Measurements from ENCODE around the gene PPP6R3.
"Not testable (repeated sequence)": the region's sequence is repeated elsewhere in the genome, so short reads cannot be mapped to it uniquely, and the experiment has no call there.

PPP6R3 gene

DNA sequence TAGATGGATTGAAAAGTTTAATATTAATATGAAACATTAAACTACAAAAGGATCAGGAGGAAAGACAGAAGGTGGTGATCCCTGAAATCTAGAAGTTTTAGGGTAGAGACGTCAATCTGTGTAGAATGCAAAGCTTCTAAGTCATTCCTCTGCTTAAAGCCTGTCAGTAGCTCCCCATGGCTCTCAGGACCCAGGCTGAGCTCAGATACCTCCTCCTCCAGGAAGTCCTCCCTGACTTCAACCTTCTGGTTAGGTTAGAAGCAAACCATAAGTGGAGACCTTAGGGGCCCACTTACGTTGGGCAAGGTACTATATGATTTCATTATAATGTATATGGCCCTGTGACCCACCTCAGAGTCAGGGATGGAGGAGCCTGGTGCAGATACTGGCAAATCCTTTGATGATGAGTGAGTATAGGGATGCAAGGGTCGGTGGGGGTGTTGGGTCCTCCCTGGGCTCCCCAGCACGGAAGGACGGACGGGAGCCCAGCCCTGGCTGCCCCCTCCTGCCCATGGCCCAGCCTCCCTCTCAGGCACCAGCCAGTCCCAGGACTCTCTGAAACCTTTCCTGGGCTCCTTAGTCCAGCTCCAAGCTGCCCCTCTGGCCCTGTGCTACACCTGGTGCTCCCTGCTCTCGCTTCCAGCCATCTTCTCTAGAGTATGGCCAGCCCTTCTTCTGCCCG lies 3.2 kb upstream of the PPP6R3 start:
- DNase-seq (ENCODE audit: low read depth in 2 of 2) = no peak

DNA sequence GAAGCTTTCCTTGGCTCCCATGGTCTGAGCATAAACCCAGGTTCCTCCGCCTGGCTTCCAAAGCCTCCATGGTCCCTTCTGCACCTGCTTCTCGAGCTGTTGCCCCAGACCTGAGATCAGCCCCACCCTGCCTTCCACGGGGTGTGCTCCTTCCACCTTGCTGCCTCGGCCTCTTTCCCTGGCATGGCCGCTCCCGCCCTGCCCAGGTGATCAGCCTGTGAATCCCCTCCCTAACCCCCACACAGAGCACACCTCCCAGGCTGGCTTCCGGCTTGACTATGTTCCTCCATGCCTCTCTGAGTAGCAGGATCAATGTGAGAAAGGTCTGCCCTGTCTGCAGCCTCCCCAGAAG lies 2.7 kb upstream of the PPP6R3 start:
- no peak for DNase-seq (ENCODE audit: low read depth in 2 of 2)

DNA sequence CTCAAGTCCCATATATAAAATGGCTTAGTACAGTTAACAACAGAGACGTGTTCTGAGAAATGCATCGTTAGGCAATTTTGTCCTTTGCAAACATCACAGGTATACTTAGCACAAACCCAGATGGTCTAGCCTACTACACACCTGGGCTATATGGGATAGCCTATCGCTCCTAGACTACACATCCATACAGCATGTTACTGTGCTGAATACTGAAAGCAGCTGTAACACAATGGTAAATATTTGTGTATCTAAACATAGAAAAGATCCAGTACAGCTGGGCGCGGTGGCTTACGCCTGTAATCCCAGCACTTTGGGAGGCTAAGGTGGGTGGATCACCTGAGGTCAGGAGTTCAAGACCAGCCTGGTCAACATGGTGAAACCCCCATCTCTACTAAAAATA lies 2.2 kb upstream of the PPP6R3 start:
- DNase-seq (ENCODE audit: low read depth in 2 of 2) = not testable (repeated sequence)

DNA sequence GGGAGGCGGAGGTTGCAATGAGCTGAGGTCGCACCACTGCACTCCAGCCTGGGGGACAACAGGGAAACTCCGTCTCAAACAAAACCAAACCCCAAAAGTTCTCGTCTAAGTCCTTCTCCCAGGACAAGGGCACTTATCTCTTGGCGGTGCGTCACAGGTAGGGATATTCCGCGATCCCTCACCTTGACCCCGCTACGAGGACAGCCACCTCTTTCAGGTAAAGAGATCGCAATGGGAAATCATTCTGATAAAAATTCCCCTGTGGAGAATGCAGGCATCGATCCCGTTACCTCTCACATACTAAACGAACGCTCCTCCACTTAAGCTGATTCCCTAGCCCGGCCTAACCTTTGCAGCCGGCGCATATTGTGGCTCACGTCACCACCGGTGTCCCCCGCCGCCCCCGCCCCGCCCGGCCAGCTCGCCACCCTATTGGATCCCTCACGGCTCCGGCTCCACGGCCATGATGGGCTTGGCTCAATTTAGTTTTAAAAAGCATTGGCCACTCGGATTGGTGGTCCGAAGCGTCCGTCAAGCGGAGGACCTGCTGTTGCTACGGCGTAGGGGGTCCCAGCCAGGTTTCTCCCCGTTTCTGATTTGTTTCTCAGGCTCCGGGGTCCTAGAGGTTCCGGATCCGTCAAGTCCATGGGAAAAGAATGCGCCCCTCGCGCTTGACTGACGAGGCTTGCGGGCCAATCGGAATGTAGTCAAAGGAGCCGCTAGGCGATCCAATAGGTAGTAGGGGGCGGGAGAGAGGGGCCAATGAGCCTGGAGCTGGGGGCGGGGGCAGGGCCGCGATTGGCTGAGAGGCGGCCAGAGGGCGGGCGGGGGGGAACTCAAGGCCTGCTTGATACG lies 439 bp upstream of the PPP6R3 start:
- peak; percentile 90 to 93 for DNase-seq (ENCODE audit: low read depth in 2 of 2)

DNA sequence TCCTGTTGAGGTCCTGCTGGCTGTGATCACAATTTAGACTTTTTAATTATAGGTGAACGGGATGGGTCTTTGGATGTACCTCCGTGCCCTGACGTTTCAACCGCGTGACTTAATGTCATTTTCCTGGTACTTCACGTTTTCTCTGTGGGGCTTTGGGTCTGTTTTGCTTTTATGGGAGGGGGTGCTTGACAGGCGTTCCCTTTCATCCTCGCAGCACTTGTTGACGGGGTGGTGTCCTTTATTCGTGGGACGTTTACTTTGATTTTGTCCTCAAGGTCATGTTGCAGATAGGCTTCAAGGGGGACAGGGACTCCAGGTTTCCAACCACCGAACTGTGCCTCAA lies 994 bp downstream of the PPP6R3 start:
- no peak for DNase-seq (ENCODE audit: low read depth in 2 of 2)

DNA sequence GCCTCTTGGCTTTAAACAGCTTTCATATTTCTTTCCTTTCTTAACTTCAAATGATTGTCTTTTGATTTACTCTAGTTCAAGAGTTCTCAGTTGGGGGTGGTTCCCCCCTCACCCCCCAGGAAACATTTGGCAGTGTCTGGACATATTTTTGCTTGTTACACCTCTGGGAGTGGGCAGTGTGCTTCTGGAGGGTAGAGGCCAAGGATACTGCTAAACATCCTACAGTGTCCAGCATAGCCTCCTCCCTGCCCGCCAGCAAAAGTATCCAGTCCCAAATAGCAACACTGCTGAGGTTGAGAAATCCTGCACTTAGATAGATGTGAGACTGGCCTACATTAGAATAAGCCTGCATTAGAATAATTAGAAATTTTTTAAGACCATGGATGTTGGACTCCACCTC lies 3.2 kb downstream of the PPP6R3 start:
- no peak for DNase-seq (ENCODE audit: low read depth in 2 of 2)

DNA sequence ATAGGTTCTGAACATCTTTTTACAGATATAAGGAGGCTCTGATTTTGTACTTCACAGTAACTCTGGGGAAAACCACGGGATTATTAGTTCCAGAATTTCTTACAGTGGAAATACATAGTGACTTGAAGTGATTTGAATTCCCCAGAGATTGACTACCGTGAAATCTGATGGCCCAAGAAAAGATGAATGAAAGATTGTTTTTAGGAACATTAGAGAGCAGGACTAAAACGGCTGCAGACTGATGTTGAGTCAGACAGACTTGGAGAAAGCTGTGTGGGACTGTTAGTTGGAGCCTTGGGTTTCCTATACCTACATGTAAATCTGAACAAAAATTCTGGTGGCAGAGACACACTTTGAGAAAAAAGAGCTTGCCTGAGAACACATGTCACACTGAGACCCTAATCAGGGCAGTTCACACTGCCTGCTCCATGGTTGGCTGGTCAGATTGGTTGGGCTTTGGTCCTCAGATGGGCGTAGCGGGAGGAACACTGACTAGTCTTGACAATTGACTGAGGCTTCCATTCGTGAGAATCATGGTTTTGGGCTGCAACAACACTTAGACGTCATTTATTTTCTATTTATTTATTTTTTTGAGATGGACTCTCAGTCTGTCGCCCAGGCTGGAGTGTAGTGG lies 6.8 kb downstream of the PPP6R3 start:
- DNase-seq (ENCODE audit: low read depth in 2 of 2) = no peak

DNA sequence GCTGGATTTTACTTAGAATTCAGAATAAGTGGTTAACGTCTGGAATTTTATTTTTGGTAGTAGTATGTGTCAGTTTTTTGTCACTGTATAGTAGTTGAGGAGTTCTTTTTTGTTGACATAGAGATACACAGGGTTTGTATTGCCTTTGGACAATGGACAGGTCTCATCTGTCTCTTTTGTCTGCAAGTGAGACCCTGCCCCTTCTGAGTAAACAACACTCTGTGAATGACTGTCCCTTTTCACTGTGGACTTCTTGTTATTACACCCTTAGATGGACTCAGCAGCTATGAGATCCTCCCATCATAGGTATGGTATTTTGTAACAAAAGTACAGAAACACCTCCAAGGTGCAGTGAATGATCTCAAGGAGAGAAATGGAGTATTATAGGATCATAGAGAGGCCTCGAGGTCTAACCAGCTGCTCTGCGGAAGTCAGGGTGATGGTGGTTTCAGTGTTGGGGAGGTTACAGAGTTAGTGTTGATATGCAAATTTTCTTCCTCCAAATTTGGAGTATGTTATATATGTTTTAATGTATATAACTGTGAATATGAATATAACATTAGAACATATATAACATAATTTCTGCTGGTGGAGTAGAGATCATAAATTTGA lies 7.8 kb downstream of the PPP6R3 start:
- no peak for DNase-seq (ENCODE audit: low read depth in 2 of 2)

DNA sequence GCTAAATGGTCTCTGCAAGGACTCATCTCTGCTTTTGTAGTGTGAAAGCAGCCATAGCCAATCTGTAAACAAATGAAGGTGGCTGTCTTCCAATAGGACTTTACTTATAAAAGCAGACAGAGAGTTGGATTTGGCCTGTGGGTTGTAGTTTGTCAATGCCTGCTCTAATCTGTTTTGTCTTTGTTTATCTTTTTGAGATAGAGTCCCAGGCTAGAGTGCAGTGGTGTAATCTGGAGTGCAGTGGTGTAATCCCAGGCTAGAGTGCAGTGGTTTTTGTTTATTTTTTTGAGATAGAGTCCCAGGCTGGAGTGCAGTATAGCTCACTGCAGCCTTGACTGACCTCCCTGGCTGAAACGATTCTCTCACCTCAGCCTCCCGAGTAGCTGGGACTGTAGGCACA lies 8.6 kb downstream of the PPP6R3 start:
- DNase-seq (ENCODE audit: low read depth in 2 of 2) = no peak

DNA sequence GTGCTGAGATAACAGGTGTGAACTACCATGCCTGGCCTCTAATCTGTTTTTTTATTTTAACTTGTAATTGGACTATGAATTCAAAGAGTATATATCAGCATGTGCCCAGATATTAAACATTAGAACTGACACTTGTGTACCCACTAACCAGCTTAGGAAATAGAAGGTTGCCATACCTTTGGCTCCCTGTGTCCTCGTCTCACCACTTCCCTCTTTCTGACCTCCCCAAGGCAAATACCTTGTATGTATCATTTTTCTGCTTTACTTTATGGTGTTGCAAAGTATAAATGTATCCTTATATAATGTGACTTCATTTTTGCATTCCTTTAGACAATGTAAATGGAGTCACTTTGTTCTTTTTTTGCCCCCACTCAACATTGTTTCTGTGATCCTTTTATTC lies 9.1 kb downstream of the PPP6R3 start:
- no peak for DNase-seq (ENCODE audit: low read depth in 2 of 2)

DNA sequence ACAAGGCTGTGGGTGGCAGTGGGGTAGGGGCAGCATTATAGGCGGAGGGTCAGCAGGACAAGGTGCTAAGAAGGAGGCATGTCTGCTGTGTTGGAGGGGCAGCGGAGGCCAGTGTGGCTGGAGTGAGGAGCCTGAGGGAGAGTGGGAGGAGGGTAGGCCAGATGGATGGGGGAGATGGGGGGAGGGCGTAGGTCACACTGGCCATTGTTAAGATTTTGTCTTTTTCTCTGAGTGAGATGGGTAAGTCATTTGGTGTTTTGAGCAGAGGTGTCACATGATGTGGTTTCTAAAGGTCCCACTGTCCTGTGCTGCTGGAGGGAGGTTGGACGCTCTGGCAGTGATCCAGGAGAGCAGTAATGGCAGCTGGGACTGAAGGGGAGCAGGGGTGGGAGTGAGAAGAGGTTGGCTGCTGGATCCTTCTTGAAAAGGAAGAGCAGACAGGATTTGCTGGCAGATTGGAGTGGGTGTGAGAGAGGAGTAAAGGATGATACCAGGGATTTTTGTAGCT lies 9.8 kb downstream of the PPP6R3 start:
- no peak for DNase-seq (ENCODE audit: low read depth in 2 of 2)

DNA sequence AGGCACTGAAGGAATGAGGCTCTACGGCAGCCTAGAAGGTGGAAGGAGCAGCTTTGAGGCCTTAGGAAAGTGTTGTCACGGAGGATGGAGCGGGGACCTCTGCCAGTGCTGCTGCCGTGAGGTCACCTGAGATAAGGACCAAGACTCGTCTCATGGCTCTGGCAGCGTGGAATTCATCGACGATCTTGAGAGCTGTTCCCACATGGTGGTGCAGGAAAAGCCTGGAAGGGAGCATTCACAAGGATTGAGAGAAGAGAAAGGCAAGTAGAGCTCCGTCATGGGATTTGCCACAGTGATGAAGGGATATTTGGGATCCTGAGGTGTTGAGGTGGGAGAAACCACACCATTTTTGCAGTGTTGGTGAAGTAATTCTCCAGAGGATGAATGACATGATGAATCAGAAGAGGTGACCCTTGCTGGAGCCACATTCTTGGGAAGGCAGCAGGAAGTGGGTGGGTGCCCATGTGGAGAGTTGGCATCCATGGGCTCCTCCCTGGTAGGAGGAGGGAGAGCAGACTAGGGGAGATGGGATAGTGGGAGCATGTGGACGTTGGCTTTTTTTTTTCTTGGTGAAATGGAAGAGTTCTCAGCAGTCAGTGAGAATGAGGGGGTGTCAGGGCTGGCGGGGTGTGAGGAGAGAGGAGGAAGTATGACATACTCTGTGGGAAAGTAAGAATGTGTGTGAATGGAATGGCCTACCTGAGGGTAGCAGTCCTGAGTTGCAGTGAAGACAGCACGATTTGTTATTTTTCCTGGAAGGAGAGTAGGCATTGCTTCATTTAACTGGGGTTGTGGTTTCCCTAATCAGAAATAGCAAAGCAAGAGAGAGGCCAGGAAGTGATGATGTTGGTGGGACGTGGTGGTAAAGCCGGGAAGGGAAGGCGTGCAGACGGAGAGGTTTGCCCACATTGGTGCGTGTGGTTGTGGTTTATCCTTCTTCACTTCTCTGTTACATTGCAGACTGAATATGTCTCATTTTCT lies 11.1 kb downstream of the PPP6R3 start:
- peak in 1 of 2 donors; percentile 27 for DNase-seq (ENCODE audit: low read depth in 2 of 2)

DNA sequence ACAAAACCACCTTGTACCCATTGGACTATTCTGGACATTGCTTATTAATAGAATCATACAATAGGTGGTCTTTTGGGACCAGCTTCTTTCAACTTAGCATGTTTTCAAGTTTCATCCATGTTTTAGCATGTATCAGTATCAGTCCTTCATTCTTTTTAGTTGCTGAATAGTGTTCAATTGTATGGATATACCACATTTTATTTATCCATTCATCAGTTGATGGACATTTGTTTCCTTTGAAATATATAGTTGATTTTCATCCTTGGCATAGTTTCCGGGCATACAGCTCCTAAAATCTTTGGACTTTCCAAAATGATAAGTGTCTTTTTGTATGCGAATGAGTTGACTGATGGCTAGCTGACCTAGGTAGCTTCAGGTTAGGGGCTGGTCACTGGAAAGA lies 12.2 kb downstream of the PPP6R3 start:
- no peak for DNase-seq (ENCODE audit: low read depth in 2 of 2)

DNA sequence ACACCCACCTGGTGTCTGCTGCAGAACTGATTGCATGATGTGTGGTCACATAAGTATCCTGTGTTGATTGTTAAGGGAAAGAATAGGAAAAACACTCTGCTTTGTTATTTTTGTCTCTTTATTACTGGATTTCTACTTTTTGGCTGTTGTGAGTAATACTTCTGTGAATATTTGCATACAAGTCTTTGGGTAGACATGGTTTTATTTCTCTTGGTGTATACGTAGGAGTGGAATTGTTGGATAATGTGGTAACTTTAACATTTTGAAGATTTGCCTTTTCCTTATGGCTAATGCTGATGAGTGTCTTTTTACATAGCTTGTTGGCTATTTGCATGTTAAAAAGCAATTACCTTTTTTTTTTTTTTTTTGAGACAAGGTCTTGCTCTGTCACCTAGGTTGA lies 13.1 kb downstream of the PPP6R3 start:
- DNase-seq (ENCODE audit: low read depth in 2 of 2) = no peak

DNA sequence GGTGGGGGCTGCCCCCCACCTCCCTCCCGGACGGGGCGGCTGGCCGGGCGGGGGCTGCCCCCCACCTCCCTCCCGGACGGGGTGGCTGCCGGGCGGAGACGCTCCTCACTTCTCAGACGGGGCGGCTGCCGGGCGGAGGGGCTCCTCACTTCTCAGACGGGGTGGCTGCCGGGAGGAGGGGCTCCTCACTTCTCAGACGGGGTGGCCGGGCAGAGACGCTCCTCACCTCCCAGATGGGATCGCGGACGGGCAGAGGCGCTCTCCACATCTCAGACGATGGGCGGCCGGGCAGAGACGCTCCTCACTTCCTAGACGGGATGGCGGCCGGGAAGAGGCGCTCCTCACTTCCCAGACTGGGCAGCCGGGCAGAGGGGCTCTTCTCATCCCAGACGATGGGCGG lies 15.1 kb downstream of the PPP6R3 start:
- not testable (repeated sequence) for DNase-seq (ENCODE audit: low read depth in 2 of 2)

DNA sequence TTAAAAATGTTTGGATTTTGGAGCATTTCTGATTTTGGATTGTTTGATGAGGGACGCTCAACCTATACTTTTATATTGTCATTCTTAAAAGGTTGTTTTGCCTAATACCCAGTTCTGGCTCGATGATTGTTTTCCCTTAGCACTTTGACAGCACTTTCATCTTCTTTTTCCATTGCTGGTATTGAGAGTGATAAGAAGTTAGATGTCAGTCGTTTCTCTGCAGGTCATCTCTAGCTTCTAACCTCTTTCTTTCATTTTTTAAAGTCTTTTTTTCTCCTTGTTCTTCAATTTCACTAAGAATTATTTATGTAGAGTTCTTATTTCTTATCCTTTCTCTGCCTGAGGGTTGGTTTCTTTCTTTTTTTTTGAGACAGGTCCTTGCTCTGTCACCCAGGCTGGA lies 18.8 kb downstream of the PPP6R3 start:
- DNase-seq (ENCODE audit: low read depth in 2 of 2) = no peak

DNA sequence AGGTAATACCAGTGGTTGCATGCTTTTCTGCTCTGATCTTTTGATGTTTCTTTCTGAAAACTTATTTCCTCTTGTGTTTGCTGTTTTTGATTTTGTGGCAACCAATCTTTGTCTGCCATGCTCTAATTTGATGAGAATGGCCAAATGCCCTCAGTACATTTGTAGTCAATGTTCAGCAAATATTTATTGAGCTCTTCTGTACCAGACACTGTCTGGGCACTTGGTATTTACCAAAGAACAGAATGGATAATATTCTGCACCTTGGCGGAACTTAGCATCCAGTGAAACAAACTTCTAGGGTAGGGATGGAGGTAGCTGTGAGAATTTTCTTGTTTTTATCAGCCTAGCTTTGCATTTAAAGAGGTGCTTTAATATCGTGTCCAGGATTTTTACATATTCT lies 19.6 kb downstream of the PPP6R3 start:
- DNase-seq (ENCODE audit: low read depth in 2 of 2) = no peak

DNA sequence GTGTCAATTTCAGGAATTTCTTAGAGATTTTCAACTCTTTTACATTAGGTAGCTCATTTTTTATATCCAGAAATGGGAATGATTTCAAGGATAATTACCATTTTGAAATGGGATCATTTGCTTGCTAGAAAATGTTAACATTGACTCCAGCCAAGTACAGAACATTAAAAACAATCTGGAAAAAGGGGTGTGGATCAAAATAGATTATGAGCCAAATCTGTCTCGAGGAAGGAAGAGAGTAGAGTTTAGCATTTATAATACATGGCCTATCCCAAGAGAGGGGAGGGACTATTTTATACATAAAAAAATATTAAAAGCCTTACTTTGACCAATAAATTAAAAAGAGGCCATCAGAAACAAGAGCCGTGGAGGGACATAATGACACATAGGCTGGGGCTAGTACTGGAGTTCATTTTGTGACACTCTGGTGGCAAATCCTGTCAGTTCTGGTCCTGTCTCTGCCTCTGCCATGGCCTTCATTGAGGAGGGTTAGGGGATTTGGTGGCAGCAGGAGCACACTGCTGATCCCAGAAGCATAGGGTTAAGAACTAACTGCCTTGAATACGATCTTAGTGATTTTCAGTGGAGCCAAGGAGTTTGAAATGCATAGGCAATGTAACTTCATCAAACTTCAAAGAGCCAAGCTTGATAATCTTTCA lies 20.4 kb downstream of the PPP6R3 start:
- DNase-seq (ENCODE audit: low read depth in 2 of 2) = no peak

DNA sequence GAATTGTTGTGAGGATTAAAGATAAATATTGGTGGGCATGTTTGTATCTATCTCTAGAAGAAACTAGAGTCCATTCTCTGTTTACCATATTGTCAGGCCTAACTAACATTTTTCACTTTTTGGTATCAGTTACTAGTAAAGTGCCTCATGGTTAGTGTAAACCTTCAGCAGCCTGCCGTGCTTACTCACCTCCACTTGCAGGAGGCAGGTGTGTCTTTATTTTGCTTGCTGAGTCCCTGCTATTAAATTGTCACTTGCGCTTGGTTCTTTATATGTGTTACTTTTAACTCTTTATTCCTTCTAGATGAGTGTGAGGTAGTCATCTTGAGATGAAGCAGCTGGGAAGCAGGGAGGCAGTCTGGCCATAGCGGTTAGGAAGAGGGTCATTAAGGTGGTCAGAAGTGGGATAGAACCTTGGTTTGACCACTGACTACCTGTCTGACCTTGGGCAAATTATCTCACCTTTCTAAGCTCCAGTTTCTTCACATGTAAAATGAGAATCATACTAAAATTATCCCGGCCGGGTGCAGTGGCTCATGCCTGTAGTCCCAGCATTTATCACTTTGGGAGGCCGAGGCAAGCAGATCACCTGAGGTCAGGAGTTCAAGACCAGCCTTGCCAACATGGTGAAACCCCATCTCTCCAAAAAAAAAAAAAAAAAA lies 21.2 kb downstream of the PPP6R3 start:
- DNase-seq (ENCODE audit: low read depth in 2 of 2) = no peak

DNA sequence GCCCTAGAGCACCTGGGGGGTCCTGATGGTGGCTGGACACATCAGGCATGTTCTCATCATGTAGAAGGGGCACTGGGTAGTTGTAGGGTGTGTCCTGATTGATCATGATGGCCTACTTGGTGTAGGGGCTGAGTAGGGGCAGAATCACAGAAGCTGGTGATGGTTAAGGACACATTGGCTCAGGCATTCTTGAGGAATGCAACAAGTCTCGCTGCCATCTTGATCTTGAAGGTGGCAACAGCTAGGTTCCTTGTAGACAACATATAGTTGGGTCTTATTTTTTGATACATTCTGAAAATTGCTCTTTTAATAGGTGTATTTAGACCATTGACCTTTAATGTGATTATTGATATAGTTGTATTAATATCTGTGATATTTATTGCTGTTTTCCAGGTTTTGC lies 28.1 kb downstream of the PPP6R3 start:
- DNase-seq (ENCODE audit: low read depth in 2 of 2) = no peak

All from activated CD4-positive, alpha-beta T cell treated with anti-CD3 and anti-CD28 coated beads for 24 hours (primary cell).